Spleen (tissue), 7 donors: ENCODE measurements around the gene DGCR6.

Source experiments
- CTCF ChIP-seq, 11 experiments: fragments of 200-600 bp in 7 of 11; fragments of 450-650 bp in 4 of 11; sonication (generic) in 4 of 11; IDR thresholded peaks in 8 of 11; conservative IDR thresholded peaks in 3 of 11; 1 replicate in 7 of 11; 2 replicates in 4 of 11; pipeline versions ENCODE4 v1.4.0 to v1.8.0; 2016 to 2021; ENCODE audit warnings: antibody characterized with exemption in 11 of 11, inconsistent platforms in 4 of 11, mild to moderate bottlenecking in 1 of 11
- POLR2A ChIP-seq, 3 donors: fragments of 450-650 bp; IDR thresholded peaks; one replicate each; pipeline ENCODE4 v1.5.1; 2017; ENCODE audit warnings: antibody characterized with exemption in 3 of 3, mild to moderate bottlenecking in 1 of 3
- POLR2AphosphoS5 ChIP-seq, 3 donors: sonication (generic); formaldehyde crosslinking; IDR thresholded peaks; one replicate each; pipeline ENCODE4 v1.5.1; 2017; ENCODE audit warnings: antibody characterized with exemption in 3 of 3
- donor health status: DM: no; HTN: no; CAD: no; lungs with moderate emphysema.
- donor health status: DM: no; HTN: no; CAD: no.
- donor health status: DM: no; HTN: no; CAD: no.

DNA sequence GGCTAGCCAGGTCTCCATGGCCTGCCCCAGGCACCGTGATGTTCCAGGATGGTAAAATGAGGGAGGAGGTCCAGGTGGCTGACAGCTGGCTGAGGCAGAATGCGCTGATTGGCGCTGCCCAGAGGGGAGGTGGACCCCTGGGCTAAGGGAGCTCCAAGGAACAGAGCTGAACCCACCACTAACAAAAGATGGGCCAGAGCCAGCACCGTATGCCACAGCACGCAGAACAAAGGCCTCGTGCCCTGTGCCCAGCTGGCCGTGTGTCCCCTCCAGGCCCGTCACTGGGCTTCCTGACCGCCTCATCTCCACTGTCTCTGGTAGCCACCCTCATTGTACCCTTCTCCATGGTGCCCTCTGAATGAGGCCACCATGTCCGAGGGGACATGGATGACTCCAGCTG lies 49.6 kb downstream of the DGCR6 start:
- no peak for TF ChIP-seq POLR2AphosphoS5 (IDR thresholded peaks at IDR 0.05)
- no peak for TF ChIP-seq CTCF (IDR thresholded peaks at IDR 0.05 in 8 of 11, conservative IDR thresholded peaks at IDR 0.05 in 3 of 11)
- no peak for TF ChIP-seq POLR2A (IDR thresholded peaks at IDR 0.05)
